Loucy (cell line): Measurements from ENCODE around the gene PMEPA1.

Experiments used
- H2AFZ ChIP-seq: fragments of 200-600 bp; sonication (generic); 2 replicates; pipeline ENCODE4 v1.6.0; 2016; ENCODE audit warnings: antibody characterized with exemption, mild to moderate bottlenecking, low read length, moderate library complexity
- H3F3A ChIP-seq: fragments of 200-600 bp; 2 replicates; pipeline ENCODE4 v1.6.0; 2016; ENCODE audit warnings: antibody characterized with exemption, low read depth, mild to moderate bottlenecking
- H3K27me3 ChIP-seq: fragments of 200-600 bp; sonication (generic); 2 replicates; pipeline ENCODE4 v1.6.1; 2014; ENCODE audit warnings: low read length, mild to moderate bottlenecking; ENCODE audit not compliant: insufficient read depth, poor library complexity, severe bottlenecking
- H3K36me3 ChIP-seq: fragments of 200-600 bp; sonication (generic); 2 replicates; pipeline ENCODE4 v1.6.1; 2016; ENCODE audit warnings: low read length; ENCODE audit not compliant: insufficient read depth
- H3K4me1 ChIP-seq: fragments of 200-600 bp; sonication (generic); 2 replicates; pipeline ENCODE4 v1.5.1; 2014; ENCODE audit warnings: low read length, mild to moderate bottlenecking; ENCODE audit not compliant: insufficient read depth, poor library complexity, severe bottlenecking
- H3K4me2 ChIP-seq: fragments of 200-600 bp; sonication (generic); 2 replicates; pipeline ENCODE4 v1.6.0; 2014; ENCODE audit warnings: antibody characterized with exemption, low read length, low read depth, mild to moderate bottlenecking; ENCODE audit not compliant: poor library complexity, severe bottlenecking
- H3K4me3 ChIP-seq: fragments of 200-600 bp; sonication (generic); 2 replicates; pipeline ENCODE4 v1.5.1; 2014; ENCODE audit warnings: low read length, mild to moderate bottlenecking, mixed read lengths; ENCODE audit not compliant: poor library complexity, severe bottlenecking
- H3K79me2 ChIP-seq: fragments of 200-600 bp; sonication (generic); 2 replicates; pipeline ENCODE4 v1.6.1; 2014; ENCODE audit warnings: low read length; ENCODE audit not compliant: insufficient read depth
- H3K9ac ChIP-seq: fragments of 200-600 bp; sonication (generic); 2 replicates; pipeline ENCODE4 v1.6.0; 2014; ENCODE audit warnings: mild to moderate bottlenecking, low read depth, low read length, moderate library complexity; ENCODE audit not compliant: poor library complexity, severe bottlenecking
- H3K9me2 ChIP-seq: fragments of 200-600 bp; sonication (generic); replicated peaks from 2 replicates; pipeline ENCODE4 v1.6.1; 2016; ENCODE audit warnings: low read depth, low read length, mixed read lengths
- H3K9me3 ChIP-seq: fragments of 200-600 bp; sonication (generic); 2 replicates; pipeline ENCODE4 v1.6.1; 2014; ENCODE audit warnings: mild to moderate bottlenecking, antibody characterized with exemption, low read length, low read depth; ENCODE audit not compliant: insufficient read depth
- H4K20me1 ChIP-seq: fragments of 200-600 bp; sonication (generic); 2 replicates; pipeline ENCODE4 v1.6.0; 2014; ENCODE audit warnings: antibody characterized with exemption, low read length, mild to moderate bottlenecking; ENCODE audit not compliant: insufficient read depth, poor library complexity, severe bottlenecking
- EZH2phosphoT487 ChIP-seq: fragments of 200-600 bp; IDR thresholded peaks from 2 replicates; pipeline ENCODE4 v1.6.1; 2018; ENCODE audit warnings: antibody characterized with exemption, mild to moderate bottlenecking, moderate library complexity, borderline replicate concordance
- TF ChIP-seq, protein P1 (sequence below): fragments of 200-600 bp; sonication (generic); conservative IDR thresholded peaks from 2 replicates; pipeline ENCODE4 v1.5.1; 2014; ENCODE audit warnings: mild to moderate bottlenecking, antibody characterized with exemption, low read length

PMEPA1 gene

DNA sequence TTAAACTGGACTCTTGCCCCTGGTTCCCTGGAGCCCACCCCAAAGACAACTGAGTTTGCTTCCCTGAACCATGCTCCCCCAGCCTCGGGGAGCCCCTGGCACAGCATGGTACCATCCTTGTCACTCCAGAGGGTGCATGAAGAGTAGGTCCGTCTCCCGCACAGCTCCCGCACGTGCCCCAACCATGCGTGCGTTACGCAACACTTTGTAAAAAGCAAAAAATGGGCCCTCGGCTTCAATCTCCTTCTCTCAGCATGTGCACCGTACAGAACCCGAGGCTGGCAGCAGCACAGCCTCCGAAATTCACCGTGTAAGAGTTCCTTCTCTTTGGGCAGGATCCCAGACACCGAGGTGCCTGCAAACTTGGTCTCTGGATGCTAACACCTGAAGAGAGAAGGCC is 5.6 kb downstream of the PMEPA1 start:
- H3K4me2 ChIP-seq: no peak overlapping the region
- peaks cover 65% of the 10 kb centered on the region for H3K79me2 ChIP-seq
- no peaks in the 10 kb centered on the region for H3F3A ChIP-seq
- peaks cover 15% of the 10 kb centered on the region for H4K20me1 ChIP-seq
- H3K9me3 ChIP-seq: no peaks in the 10 kb centered on the region
- H3K4me1 ChIP-seq: peaks cover 13% of the 10 kb centered on the region
- H3K4me3 ChIP-seq: no peak overlapping the region
- H3K9ac ChIP-seq: no peak overlapping the region
- no peak overlapping the region for H2AFZ ChIP-seq
- H3K36me3 ChIP-seq: no peaks in the 10 kb centered on the region
- TF ChIP-seq EZH2phosphoT487: no peak
- TF ChIP-seq, protein P1, sequence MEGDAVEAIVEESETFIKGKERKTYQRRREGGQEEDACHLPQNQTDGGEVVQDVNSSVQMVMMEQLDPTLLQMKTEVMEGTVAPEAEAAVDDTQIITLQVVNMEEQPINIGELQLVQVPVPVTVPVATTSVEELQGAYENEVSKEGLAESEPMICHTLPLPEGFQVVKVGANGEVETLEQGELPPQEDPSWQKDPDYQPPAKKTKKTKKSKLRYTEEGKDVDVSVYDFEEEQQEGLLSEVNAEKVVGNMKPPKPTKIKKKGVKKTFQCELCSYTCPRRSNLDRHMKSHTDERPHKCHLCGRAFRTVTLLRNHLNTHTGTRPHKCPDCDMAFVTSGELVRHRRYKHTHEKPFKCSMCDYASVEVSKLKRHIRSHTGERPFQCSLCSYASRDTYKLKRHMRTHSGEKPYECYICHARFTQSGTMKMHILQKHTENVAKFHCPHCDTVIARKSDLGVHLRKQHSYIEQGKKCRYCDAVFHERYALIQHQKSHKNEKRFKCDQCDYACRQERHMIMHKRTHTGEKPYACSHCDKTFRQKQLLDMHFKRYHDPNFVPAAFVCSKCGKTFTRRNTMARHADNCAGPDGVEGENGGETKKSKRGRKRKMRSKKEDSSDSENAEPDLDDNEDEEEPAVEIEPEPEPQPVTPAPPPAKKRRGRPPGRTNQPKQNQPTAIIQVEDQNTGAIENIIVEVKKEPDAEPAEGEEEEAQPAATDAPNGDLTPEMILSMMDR: no peak
- H3K27me3 ChIP-seq: no peaks in the 10 kb centered on the region
- H3K9me2 ChIP-seq: no peaks in the 10 kb centered on the region

DNA sequence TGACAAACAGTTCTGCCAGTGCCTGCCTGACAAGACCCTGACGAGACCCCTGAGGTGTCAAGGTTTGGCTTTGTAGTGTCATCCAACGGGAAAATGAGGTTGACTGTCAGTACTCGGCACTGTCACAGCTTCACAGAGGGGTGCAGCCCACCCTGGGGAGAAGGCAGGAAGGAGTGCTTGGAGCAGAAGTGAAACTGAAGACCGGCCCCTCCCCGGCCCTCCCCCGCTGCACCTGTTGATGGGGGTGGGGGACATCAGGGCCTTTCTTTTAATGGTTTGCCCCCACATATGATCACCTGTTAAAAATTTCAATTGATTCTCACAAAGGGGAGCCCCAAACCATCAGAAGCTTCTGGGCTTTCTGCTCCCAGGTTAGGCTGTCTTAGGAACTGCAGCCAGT is 6.8 kb downstream of the PMEPA1 start:
- no peaks in the 10 kb centered on the region for H3K9me2 ChIP-seq
- TF ChIP-seq EZH2phosphoT487: no peak
- TF ChIP-seq, protein P1: no peak
- H3K27me3 ChIP-seq: no peaks in the 10 kb centered on the region
- peaks cover 55% of the 10 kb centered on the region for H3K79me2 ChIP-seq
- peaks cover 8% of the 10 kb centered on the region for H4K20me1 ChIP-seq
- H3K36me3 ChIP-seq: no peaks in the 10 kb centered on the region
- no peak overlapping the region for H3K4me3 ChIP-seq
- no peak overlapping the region for H3K4me2 ChIP-seq
- H3K4me1 ChIP-seq: peaks cover 13% of the 10 kb centered on the region
- no peak overlapping the region for H2AFZ ChIP-seq
- no peaks in the 10 kb centered on the region for H3F3A ChIP-seq
- H3K9me3 ChIP-seq: no peaks in the 10 kb centered on the region
- no peak overlapping the region for H3K9ac ChIP-seq

DNA sequence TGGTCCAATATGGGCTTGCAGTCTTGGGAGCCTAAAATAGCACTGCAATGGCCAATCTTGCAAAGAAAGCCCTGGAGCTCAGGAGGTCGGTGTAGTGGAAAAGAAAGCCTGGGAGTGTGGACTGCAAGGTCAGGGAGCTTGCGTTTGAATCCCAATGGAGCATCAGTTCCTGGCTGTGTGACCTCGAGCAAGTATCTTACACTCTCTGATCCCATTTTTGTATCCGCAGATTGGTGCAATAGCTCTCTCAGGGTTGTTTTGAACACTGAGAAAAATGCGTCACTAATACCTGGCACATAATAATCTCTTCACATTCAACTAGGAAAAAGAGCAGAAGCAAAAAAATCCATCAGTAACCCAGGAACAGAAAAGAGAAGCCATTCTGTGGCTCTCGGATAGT is 7.3 kb downstream of the PMEPA1 start:
- H3K36me3 ChIP-seq: no peaks in the 10 kb centered on the region
- no peaks in the 10 kb centered on the region for H3F3A ChIP-seq
- no peaks in the 10 kb centered on the region for H3K9me2 ChIP-seq
- no peaks in the 10 kb centered on the region for H3K27me3 ChIP-seq
- H3K9ac ChIP-seq: no peak overlapping the region
- no peaks in the 10 kb centered on the region for H3K9me3 ChIP-seq
- H3K79me2 ChIP-seq: peaks cover 50% of the 10 kb centered on the region
- no peak overlapping the region for H3K4me3 ChIP-seq
- H3K4me2 ChIP-seq: no peak overlapping the region
- TF ChIP-seq EZH2phosphoT487: no peak
- TF ChIP-seq, protein P1: no peak
- peaks cover 13% of the 10 kb centered on the region for H3K4me1 ChIP-seq
- H4K20me1 ChIP-seq: peaks cover 6% of the 10 kb centered on the region
- H2AFZ ChIP-seq: no peak overlapping the region
